ENCODE data around the gene GPR35. TPM values are rescaled to one million over a fixed set of nuclear protein-coding genes. Genes with fewer than 3 reads are reported as not detected.
A peak's percentile ranks its signal among the peaks of the same experiment; 100 is the strongest.

Gene GPR35
- total RNA-seq, 1 experiment from 2014 or later, result 21.3 TPM

DNA sequence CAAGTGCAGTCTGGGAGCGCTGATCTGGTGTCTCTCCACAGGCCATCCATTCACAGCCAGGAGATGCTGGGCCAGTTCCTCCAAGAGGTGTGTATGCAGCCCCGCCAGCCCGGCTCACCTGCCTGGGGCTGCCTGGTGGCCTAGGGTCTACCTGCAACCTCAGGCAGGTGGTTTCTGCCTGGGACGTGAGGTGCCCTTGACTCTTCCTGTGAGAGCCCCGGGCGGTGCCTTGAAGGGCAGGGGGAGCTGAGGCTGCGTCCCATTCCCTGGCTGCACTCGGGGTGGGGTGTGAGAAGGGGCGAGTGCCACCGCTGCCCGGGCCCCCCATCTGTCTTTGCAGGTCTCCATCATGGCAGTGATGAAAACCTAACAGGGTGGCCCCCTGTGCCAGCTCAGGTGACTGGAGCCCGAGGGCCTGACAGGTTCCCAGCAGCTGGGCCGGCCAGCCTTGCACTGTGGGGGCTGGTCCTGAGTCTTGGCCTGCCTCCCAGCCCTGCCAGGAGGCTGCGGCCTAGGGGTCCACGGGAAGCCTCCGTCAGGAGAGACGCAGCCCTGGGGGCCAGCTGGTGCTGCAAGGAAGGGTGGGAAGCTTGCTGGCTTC lies 26.9 kb upstream of the GPR35 start:
- H3K9me3 Mint-ChIP-seq (ENCODE audit: unreplicated experiment), result no peaks in the 10 kb centered on the region
- H3K9me3 ChIP-seq, result no peaks in the 10 kb centered on the region
- no peaks in the 10 kb centered on the region for H3K36me3 Mint-ChIP-seq (ENCODE audit: insufficient read depth, unreplicated experiment)
- peak in 1 of 2 experiments; percentile 25 for DNase-seq
- H3K4me1 Mint-ChIP-seq (ENCODE audit: low read depth, unreplicated experiment), result no peaks in the 10 kb centered on the region
- H3K4me3 Mint-ChIP-seq (ENCODE audit: unreplicated experiment), result no peak overlapping the region
- no peaks in the 10 kb centered on the region; the same call in 1 of the 2 replicates for H3K36me3 ChIP-seq (ENCODE audit: control insufficient read depth, insufficient read depth, low read length)
- H3K4me1 ChIP-seq, result no peaks in the 10 kb centered on the region
- H3K27me3 ChIP-seq (replicated peaks; ENCODE audit: control insufficient read depth, insufficient read depth, low read length), result no peaks in the 10 kb centered on the region
- ChIA-PET POLR2A (no interaction called here), CTCF (no interaction called here)
- H3K4me3 ChIP-seq (ENCODE audit: low read depth, low read length), result no peak overlapping the region
- H3K27ac Mint-ChIP-seq (ENCODE audit: unreplicated experiment), result no peak overlapping the region
- no TSS peak for BruUV-seq (replicated peaks)
- TF ChIP-seq, protein P1, sequence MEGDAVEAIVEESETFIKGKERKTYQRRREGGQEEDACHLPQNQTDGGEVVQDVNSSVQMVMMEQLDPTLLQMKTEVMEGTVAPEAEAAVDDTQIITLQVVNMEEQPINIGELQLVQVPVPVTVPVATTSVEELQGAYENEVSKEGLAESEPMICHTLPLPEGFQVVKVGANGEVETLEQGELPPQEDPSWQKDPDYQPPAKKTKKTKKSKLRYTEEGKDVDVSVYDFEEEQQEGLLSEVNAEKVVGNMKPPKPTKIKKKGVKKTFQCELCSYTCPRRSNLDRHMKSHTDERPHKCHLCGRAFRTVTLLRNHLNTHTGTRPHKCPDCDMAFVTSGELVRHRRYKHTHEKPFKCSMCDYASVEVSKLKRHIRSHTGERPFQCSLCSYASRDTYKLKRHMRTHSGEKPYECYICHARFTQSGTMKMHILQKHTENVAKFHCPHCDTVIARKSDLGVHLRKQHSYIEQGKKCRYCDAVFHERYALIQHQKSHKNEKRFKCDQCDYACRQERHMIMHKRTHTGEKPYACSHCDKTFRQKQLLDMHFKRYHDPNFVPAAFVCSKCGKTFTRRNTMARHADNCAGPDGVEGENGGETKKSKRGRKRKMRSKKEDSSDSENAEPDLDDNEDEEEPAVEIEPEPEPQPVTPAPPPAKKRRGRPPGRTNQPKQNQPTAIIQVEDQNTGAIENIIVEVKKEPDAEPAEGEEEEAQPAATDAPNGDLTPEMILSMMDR (IDR thresholded peaks at IDR 0.05; ENCODE audit: insufficient read depth in 1 of 2, low read depth in 1 of 2, low read length in 1 of 2, severe bottlenecking in 1 of 2, unreplicated experiment in 1 of 2), result no peak
- intact Hi-C loops (cut with micrococcal nuclease; ENCODE audit: unreplicated experiment), result no loop called here
- H3K27me3 Mint-ChIP-seq (ENCODE audit: insufficient read depth, unreplicated experiment), result no peaks in the 10 kb centered on the region

DNA sequence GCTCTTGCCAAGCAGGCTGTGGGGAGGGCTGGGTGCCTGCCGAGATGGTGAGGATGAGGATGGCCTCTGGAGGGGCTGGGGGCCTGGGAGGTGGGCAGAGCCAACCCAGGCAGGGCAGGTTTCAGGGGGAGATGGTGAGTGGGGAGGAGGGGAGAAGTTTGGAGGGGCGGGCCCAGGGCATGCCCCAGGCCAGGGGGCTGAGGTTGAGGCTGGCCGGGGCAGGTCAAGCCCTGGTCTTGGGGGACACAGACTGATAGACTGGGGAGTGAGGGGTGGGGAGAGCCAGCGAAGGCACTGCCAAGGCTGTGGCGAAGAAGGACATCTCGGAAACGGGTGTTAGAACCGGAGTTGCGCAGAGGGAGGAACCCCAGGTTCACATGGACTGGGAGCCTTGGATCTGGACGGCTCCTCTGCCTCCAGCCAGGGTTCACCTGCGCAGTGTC lies 26.1 kb upstream of the GPR35 start:
- no peaks in the 10 kb centered on the region for H3K9me3 ChIP-seq
- H3K4me3 ChIP-seq (ENCODE audit: low read depth, low read length), result no peak overlapping the region
- H3K4me3 Mint-ChIP-seq (ENCODE audit: unreplicated experiment), result no peak overlapping the region
- H3K4me1 ChIP-seq, result no peaks in the 10 kb centered on the region
- intact Hi-C loops (cut with micrococcal nuclease; ENCODE audit: unreplicated experiment), result no loop called here
- peak in 1 of 2 experiments; percentile 6 for DNase-seq
- TF ChIP-seq, protein P1 (IDR thresholded peaks at IDR 0.05; ENCODE audit: insufficient read depth in 1 of 2, low read depth in 1 of 2, low read length in 1 of 2, severe bottlenecking in 1 of 2, unreplicated experiment in 1 of 2), result no peak
- H3K36me3 Mint-ChIP-seq (ENCODE audit: insufficient read depth, unreplicated experiment), result no peaks in the 10 kb centered on the region
- POLR2A ChIA-PET, result no interaction called here
- no TSS peak for BruUV-seq (replicated peaks)
- no peaks in the 10 kb centered on the region for H3K27me3 ChIP-seq (replicated peaks; ENCODE audit: control insufficient read depth, insufficient read depth, low read length)
- H3K27ac Mint-ChIP-seq (ENCODE audit: unreplicated experiment), result no peak overlapping the region
- CTCF ChIA-PET, result no interaction called here
- H3K4me1 Mint-ChIP-seq (ENCODE audit: low read depth, unreplicated experiment), result no peaks in the 10 kb centered on the region
- H3K27me3 Mint-ChIP-seq (ENCODE audit: insufficient read depth, unreplicated experiment), result no peaks in the 10 kb centered on the region
- H3K36me3 ChIP-seq (ENCODE audit: control insufficient read depth, insufficient read depth, low read length), result no peaks in the 10 kb centered on the region; the same call in 1 of the 2 replicates
- H3K9me3 Mint-ChIP-seq (ENCODE audit: unreplicated experiment), result no peaks in the 10 kb centered on the region

DNA sequence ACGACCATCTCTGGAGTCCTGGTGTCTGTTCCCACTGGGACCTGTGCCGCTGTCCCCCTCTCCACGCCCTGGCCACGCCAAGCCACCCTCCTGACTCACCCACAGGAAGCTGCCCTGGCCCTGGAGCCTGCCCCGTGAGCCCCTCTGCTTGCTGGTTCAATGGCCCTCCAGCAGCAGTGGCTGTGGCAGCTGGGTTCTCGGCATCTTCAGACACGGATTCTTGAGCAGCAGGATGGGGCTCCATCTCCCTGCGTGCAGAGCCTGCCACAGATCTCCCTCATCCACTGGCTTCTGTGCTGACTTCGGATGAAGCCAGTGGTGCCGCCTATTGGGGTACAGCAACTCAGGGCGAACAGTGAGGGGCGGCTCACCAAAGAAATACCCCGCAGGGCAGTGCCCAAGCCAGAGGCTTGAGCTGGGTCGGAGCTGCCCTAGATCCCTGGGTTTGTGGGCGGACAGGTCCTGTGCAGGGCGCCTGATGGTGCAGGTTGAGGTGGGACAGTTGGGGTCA lies 24.8 kb upstream of the GPR35 start:
- Histone ChIP-seq H3K27me3 (replicated peaks; ENCODE audit: control insufficient read depth, insufficient read depth, low read length) (no peaks in the 10 kb centered on the region), H3K4me1 (no peaks in the 10 kb centered on the region), H3K9me3 (no peaks in the 10 kb centered on the region), H3K36me3 (ENCODE audit: control insufficient read depth, insufficient read depth, low read length) (no peaks in the 10 kb centered on the region; the same call in 1 of the 2 replicates), H3K4me3 (ENCODE audit: low read depth, low read length) (no peak overlapping the region)
- Mint-ChIP-seq H3K27ac (ENCODE audit: unreplicated experiment) (no peak overlapping the region), H3K9me3 (ENCODE audit: unreplicated experiment) (no peaks in the 10 kb centered on the region), H3K27me3 (ENCODE audit: insufficient read depth, unreplicated experiment) (no peaks in the 10 kb centered on the region), H3K4me1 (ENCODE audit: low read depth, unreplicated experiment) (no peaks in the 10 kb centered on the region), H3K36me3 (ENCODE audit: insufficient read depth, unreplicated experiment) (no peaks in the 10 kb centered on the region), H3K4me3 (ENCODE audit: unreplicated experiment) (no peak overlapping the region)
- CTCF ChIA-PET, result no interaction called here
- TF ChIP-seq, protein P1 (IDR thresholded peaks at IDR 0.05; ENCODE audit: insufficient read depth in 1 of 2, low read depth in 1 of 2, low read length in 1 of 2, severe bottlenecking in 1 of 2, unreplicated experiment in 1 of 2), result no peak
- no TSS peak for BruUV-seq (replicated peaks)
- POLR2A ChIA-PET, result no interaction called here
- intact Hi-C loops (cut with micrococcal nuclease; ENCODE audit: unreplicated experiment), result no loop called here
- peak in 1 of 2 experiments; percentile 19 for DNase-seq

Measured in Caco-2 (cell line).